Loucy (cell line): ENCODE data around the gene POP5.

Experiments
- H2AFZ ChIP-seq: fragments of 200-600 bp; sonication (generic); 2 replicates; pipeline ENCODE4 v1.6.0; 2016; ENCODE audit warnings: antibody characterized with exemption, mild to moderate bottlenecking, low read length, moderate library complexity
- H3F3A ChIP-seq: fragments of 200-600 bp; 2 replicates; pipeline ENCODE4 v1.6.0; 2016; ENCODE audit warnings: antibody characterized with exemption, low read depth, mild to moderate bottlenecking
- H3K27me3 ChIP-seq: fragments of 200-600 bp; sonication (generic); 2 replicates; pipeline ENCODE4 v1.6.1; 2014; ENCODE audit warnings: low read length, mild to moderate bottlenecking; ENCODE audit not compliant: insufficient read depth, poor library complexity, severe bottlenecking
- H3K36me3 ChIP-seq: fragments of 200-600 bp; sonication (generic); 2 replicates; pipeline ENCODE4 v1.6.1; 2016; ENCODE audit warnings: low read length; ENCODE audit not compliant: insufficient read depth
- H3K4me1 ChIP-seq: fragments of 200-600 bp; sonication (generic); 2 replicates; pipeline ENCODE4 v1.5.1; 2014; ENCODE audit warnings: low read length, mild to moderate bottlenecking; ENCODE audit not compliant: insufficient read depth, poor library complexity, severe bottlenecking
- H3K4me2 ChIP-seq: fragments of 200-600 bp; sonication (generic); 2 replicates; pipeline ENCODE4 v1.6.0; 2014; ENCODE audit warnings: antibody characterized with exemption, low read length, low read depth, mild to moderate bottlenecking; ENCODE audit not compliant: poor library complexity, severe bottlenecking
- H3K4me3 ChIP-seq: fragments of 200-600 bp; sonication (generic); 2 replicates; pipeline ENCODE4 v1.5.1; 2014; ENCODE audit warnings: low read length, mild to moderate bottlenecking, mixed read lengths; ENCODE audit not compliant: poor library complexity, severe bottlenecking
- H3K79me2 ChIP-seq: fragments of 200-600 bp; sonication (generic); 2 replicates; pipeline ENCODE4 v1.6.1; 2014; ENCODE audit warnings: low read length; ENCODE audit not compliant: insufficient read depth
- H3K9ac ChIP-seq: fragments of 200-600 bp; sonication (generic); 2 replicates; pipeline ENCODE4 v1.6.0; 2014; ENCODE audit warnings: mild to moderate bottlenecking, low read depth, low read length, moderate library complexity; ENCODE audit not compliant: poor library complexity, severe bottlenecking
- H3K9me2 ChIP-seq: fragments of 200-600 bp; sonication (generic); replicated peaks from 2 replicates; pipeline ENCODE4 v1.6.1; 2016; ENCODE audit warnings: low read depth, low read length, mixed read lengths
- H3K9me3 ChIP-seq: fragments of 200-600 bp; sonication (generic); 2 replicates; pipeline ENCODE4 v1.6.1; 2014; ENCODE audit warnings: mild to moderate bottlenecking, antibody characterized with exemption, low read length, low read depth; ENCODE audit not compliant: insufficient read depth
- H4K20me1 ChIP-seq: fragments of 200-600 bp; sonication (generic); 2 replicates; pipeline ENCODE4 v1.6.0; 2014; ENCODE audit warnings: antibody characterized with exemption, low read length, mild to moderate bottlenecking; ENCODE audit not compliant: insufficient read depth, poor library complexity, severe bottlenecking
- CTCF ChIP-seq: fragments of 200-600 bp; sonication (generic); conservative IDR thresholded peaks from 2 replicates; pipeline ENCODE4 v1.5.1; 2014; ENCODE audit warnings: mild to moderate bottlenecking, antibody characterized with exemption, low read length
- EZH2phosphoT487 ChIP-seq: fragments of 200-600 bp; IDR thresholded peaks from 2 replicates; pipeline ENCODE4 v1.6.1; 2018; ENCODE audit warnings: antibody characterized with exemption, mild to moderate bottlenecking, moderate library complexity, borderline replicate concordance

POP5 gene

GRCh38 chr12:120580787-120581723 is at the start of gene POP5:
Gene POP5 (minus strand): TSS chr12:120581402. CDS start chr12:120581362, 40 bp downstream.
- no peaks in the 10 kb centered on the region for H3F3A ChIP-seq
- H3K4me1 ChIP-seq = peaks cover 22% of the 10 kb centered on the region
- peak within 1 kb of the TSS; percentile 75 for H3K9ac ChIP-seq
- H3K79me2 ChIP-seq = peaks cover 13% of the 10 kb centered on the region; the same call in 1 of the 2 replicates
- no peaks in the 10 kb centered on the region for H3K9me3 ChIP-seq
- peaks cover 6% of the 10 kb centered on the region for H4K20me1 ChIP-seq
- H3K9me2 ChIP-seq = no peaks in the 10 kb centered on the region
- TF ChIP-seq CTCF = no peak
- peak within 1 kb of the TSS; percentile 99 for H2AFZ ChIP-seq
- H3K4me2 ChIP-seq = peak within 1 kb of the TSS; percentile 99
- peak within 1 kb of the TSS; percentile 89 for H3K4me3 ChIP-seq
- no peaks in the 10 kb centered on the region for H3K27me3 ChIP-seq
- H3K36me3 ChIP-seq = peaks cover 35% of the 10 kb centered on the region

GRCh38 chr12:120630104-120630892 is 49.1 kb upstream of the POP5 start:
- no peak overlapping the region for H2AFZ ChIP-seq
- no peak overlapping the region for H3K9ac ChIP-seq
- TF ChIP-seq EZH2phosphoT487 (no peak), CTCF (no peak)
- H4K20me1 ChIP-seq = no peaks in the 10 kb centered on the region
- no peaks in the 10 kb centered on the region for H3F3A ChIP-seq
- H3K27me3 ChIP-seq = no peaks in the 10 kb centered on the region
- H3K4me1 ChIP-seq = no peaks in the 10 kb centered on the region
- no peaks in the 10 kb centered on the region for H3K9me2 ChIP-seq
- H3K36me3 ChIP-seq = no peaks in the 10 kb centered on the region
- H3K9me3 ChIP-seq = no peaks in the 10 kb centered on the region
- no peaks in the 10 kb centered on the region for H3K79me2 ChIP-seq
- no peak overlapping the region for H3K4me2 ChIP-seq
- no peak overlapping the region for H3K4me3 ChIP-seq

- Histone ChIP-seq H3K79me2 (no peaks in the 10 kb centered on the region), H2AFZ (no peak overlapping the region)
Measured at GRCh38 chr12:120628919-120629318, 47.7 kb upstream of the POP5 start.

More at GRCh38 chr12:120628919-120629318, 47.7 kb upstream of the POP5 start:
- H3K9ac ChIP-seq = no peak overlapping the region
- H3F3A ChIP-seq = no peaks in the 10 kb centered on the region
- no peaks in the 10 kb centered on the region for H3K9me3 ChIP-seq
- H3K9me2 ChIP-seq = no peaks in the 10 kb centered on the region
- no peaks in the 10 kb centered on the region for H3K4me1 ChIP-seq
- no peaks in the 10 kb centered on the region for H3K27me3 ChIP-seq
- H3K4me2 ChIP-seq = no peak overlapping the region
- H3K36me3 ChIP-seq = no peaks in the 10 kb centered on the region
- TF ChIP-seq EZH2phosphoT487 (no peak), CTCF (no peak; the same call in 1 of the 2 replicates)
- no peaks in the 10 kb centered on the region for H4K20me1 ChIP-seq
- no peak overlapping the region for H3K4me3 ChIP-seq
